Dermis blood vessel endothelial cell (primary cell): Measurements from ENCODE around the gene CHRNA3. TPM values are rescaled to one million over a fixed set of nuclear protein-coding genes. Genes with fewer than 3 reads are reported as not detected.

Experiments used
- DNase-seq: peaks from one replicate; pipeline ENCODE4 v3.0.0; 2010
- total RNA-seq: library from RNA; depleted of rRNA; stranded (reverse); fragments of >200 nt; gene quantifications from 2 replicates; pipeline ENCODE4 v1.2.3, GENCODE V29; 2014

CHRNA3 gene
- total RNA-seq, 1 donor from 2014 or later, result not detected

- no peak for DNase-seq
Measured at GRCh38 chr15:78635346-78635745, 14.6 kb upstream of the CHRNA3 start.

GRCh38 chr15:78634210-78635145 lies 13.7 kb upstream of the CHRNA3 start:
- no peak for DNase-seq

GRCh38 chr15:78633348-78633747 lies 12.6 kb upstream of the CHRNA3 start:
- no peak for DNase-seq

- DNase-seq, result no peak
Measured at GRCh38 chr15:78630886-78631633, 10.3 kb upstream of the CHRNA3 start.

- no peak for DNase-seq
Measured at GRCh38 chr15:78629716-78630065, 8.9 kb upstream of the CHRNA3 start.

- DNase-seq, result no peak
Measured at GRCh38 chr15:78629031-78629715, 8.4 kb upstream of the CHRNA3 start.

- no peak for DNase-seq
Measured at GRCh38 chr15:78628227-78628626, 7.4 kb upstream of the CHRNA3 start.

- DNase-seq, result no peak
Measured at GRCh38 chr15:78627348-78627747, 6.6 kb upstream of the CHRNA3 start.

GRCh38 chr15:78626381-78626995 lies 5.7 kb upstream of the CHRNA3 start:
- DNase-seq, result no peak

GRCh38 chr15:78625606-78626280 lies 4.9 kb upstream of the CHRNA3 start:
- DNase-seq, result no peak

- DNase-seq, result no peak
Measured at GRCh38 chr15:78624651-78625590, 4.1 kb upstream of the CHRNA3 start.

GRCh38 chr15:78623786-78624497 lies 3.1 kb upstream of the CHRNA3 start:
- DNase-seq, result no peak

GRCh38 chr15:78621810-78622402 lies 1.1 kb upstream of the CHRNA3 start:
- no peak for DNase-seq

GRCh38 chr15:78620021-78620526 lies 722 bp downstream of the CHRNA3 start:
- peak; percentile 32 for DNase-seq

- DNase-seq, result no peak
Measured at GRCh38 chr15:78619022-78619950, 1.5 kb downstream of the CHRNA3 start.

GRCh38 chr15:78618490-78618934 lies 2.3 kb downstream of the CHRNA3 start:
- peak; percentile 90 for DNase-seq

GRCh38 chr15:78618064-78618463 lies 2.7 kb downstream of the CHRNA3 start:
- no peak for DNase-seq

- DNase-seq, result no peak
Measured at GRCh38 chr15:78617516-78617915, 3.3 kb downstream of the CHRNA3 start.
